AML-193 (cell line): ENCODE measurements around the gene CHPF2.

ENCODE experiments used
- DNase-seq, 2 experiments: peaks; one replicate each; lab custom pipeline; 2025; lab: John Stamatoyannopoulos, UW

CHPF2 gene

GRCh38 chr7:151235091-151235787 lies 3.0 kb downstream of the CHPF2 start:
- DNase-seq, result no peak

GRCh38 chr7:151236406-151236805 lies 4.1 kb downstream of the CHPF2 start:
- no peak for DNase-seq

- no peak for DNase-seq
Observed at GRCh38 chr7:151237244-151238189, 5.2 kb downstream of the CHPF2 start.

- DNase-seq, result no peak
Observed at GRCh38 chr7:151238190-151238810, 6.0 kb downstream of the CHPF2 start.

DNA sequence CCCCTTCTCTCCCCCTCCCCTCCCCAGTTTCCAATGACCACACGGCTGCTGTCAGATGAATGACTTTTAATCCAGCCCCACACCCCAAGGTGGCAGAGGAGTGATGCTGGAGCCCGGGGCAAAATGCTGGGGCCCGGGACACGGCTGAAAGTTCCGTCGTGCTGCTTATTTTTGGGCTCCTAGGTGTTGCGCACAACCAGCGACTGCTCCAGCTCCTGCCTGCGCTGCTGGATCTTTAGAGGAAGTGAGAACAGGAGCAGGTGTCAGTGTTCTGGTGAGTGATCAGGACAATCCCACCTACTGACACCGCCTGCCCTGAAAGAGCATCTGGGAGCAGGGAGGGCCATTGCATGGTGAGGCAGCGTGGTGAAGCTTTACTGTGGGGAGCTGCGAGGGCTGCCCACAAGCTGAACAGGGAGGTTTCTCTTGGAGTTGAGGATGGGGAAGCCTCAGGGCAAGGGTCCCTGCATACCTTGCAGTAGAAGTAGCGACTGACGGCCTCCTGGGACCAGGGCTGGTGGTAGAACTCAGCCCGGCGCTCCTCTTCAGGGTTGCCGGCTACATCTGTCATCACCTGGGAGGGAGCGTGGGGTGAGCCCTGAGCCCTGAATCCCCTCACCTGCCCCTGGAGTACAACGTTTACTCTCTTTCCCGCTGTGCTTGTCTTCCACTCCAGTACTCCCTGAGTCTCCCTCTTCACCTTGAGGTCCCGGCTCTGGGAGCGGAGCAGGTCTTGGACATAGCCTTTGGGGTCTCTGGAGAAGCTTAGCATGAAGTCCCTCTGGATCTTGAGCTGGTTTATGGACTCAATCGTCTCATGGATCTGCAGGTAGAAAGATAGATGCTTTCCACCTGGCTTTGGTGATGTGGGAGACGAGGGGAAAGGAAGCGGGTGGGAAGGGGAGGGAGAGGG lies 6.9 kb downstream of the CHPF2 start:
- DNase-seq, result no peak

DNA sequence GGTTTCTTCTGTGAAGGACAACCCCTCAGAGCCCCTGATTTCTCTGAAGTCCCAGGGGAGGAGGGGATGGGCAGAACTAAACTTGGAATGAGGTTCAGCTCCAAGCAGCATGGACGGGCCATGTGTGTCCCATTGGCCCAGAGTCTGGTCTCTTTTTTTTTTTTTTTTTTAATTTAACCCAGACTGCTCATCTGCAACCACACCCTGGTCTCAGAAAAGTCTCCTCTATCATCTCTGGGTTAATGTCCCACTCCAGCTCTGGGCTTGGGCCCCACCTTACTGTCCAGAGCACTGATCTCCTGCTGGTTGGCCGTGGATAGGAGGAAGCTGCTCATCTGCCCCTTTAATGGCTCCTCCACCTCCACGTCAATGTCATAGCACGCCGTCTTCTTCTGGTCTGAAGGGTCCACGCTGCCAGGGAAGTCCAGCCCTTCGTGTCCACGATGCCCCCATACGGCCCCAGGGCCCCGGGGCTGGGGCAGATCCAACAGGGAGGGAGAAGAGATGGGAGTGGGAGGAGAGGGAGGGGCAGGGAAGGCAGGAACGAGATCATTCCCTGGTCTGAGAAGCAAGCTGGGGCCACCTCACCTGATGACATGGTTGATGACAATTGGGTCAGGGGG lies 7.7 kb downstream of the CHPF2 start:
- DNase-seq, result no peak

- no peak for DNase-seq
Observed at GRCh38 chr7:151240536-151240935, 8.3 kb downstream of the CHPF2 start.

DNA sequence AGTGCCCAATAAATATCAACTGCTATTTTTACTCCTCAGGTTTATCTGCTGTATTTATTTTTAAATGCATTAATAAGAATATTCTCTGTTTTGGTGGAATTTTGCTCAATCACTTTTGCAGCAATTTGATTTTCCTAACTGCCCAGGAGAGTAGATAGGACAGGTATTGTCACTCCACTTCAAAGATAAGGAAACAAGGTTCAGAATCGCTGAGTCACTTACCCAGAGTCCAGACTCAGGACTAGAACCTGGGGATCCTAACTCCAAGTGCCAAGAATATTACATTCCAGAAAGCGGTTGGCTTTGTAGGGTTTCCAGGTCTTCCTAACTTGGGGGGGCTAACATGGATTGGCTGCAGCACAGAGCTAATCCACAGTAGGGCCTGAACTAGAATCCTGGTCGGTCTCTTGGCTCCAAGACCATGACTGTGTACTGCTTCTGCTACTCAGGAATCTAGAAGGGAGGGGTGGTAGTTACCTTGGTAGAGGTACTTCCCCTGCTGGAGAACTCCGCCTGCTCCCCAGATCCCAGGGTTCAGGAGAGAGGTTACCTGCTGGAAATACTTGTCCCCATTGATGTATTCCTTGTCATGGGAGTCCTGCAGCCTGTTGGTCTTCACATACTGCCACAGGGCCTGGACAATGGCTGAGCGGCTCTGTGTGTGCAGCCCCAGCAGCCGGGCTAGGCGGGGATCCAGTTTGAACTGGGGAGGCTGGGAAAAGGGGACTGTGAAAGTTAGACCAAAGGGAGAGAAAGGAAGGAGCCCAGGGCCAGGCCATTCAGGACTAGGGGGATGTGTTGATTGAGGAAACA lies 8.9 kb downstream of the CHPF2 start:
- DNase-seq, result no peak

DNA sequence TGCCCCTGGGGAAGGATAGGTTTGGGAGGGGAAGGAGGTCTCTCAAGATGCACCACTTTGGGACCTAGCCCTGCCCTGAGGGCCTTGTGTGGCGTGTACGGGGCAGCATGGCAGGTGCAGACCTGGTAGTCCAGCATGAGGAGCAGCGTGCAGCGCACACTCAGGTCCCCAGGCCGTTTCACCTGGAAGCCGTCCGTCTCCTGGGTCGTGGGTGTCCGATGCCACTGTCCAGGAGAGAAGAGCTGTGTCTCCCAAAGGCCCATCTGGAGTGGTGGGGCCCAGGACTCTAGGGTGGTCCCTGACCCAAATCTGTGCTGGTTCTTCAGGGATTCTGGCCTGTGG lies 9.4 kb downstream of the CHPF2 start:
- no peak for DNase-seq

- DNase-seq, result no peak
Observed at GRCh38 chr7:151242159-151243044, 10.1 kb downstream of the CHPF2 start.

DNA sequence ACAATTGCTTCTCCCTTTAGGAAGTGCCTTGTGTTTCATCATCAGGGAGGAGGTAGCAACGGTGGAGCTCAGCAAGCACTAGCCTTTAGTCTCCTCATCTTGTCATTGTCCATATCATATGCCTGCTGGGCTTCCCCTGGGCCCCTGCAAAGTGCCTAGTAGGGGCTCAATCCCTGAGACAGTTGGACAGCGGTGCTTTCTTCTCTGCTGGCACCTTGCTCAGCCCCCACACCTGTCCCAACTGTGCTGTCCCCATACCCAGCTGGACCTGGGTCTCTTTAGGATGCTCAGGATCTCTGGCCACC lies 10.7 kb downstream of the CHPF2 start:
- no peak for DNase-seq

DNA sequence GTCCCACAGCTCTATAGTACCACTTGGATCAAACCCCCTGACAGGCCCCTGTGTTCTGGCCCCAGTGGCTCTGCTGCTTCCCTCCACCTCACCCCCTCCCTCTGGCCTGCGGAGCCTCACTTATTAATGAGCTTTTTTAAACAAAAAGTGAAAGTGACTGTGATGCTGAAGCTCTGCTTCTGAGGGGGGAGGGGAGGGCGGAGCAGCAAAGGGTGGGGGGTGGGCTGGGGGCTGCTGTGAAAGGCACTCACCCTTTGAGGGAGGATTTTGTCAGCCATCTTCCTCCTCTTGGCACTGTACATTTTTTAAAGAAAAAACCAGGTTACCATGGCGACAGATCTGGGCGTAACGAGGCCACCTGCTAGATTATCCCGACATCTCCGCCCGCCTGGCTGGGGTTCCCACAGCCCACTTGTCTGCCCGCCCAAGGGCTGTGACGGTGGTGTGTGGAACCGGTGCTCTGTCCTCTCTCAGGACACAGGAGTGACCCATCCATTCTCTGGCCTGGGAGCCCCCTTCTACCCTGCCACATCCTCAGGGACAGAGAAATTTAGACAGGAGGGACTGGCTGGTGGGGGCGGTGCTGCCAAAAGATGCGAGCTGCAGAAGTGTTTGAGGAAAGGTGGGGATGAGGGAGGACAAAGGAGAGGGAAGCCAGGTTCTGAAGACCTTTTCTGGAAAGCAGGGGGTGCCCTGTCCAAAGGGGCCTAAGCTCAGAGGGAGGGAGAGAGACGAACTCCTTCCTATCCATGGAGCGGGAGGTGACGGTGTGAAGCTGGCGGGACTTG lies 11.3 kb downstream of the CHPF2 start:
- DNase-seq, result no peak

DNA sequence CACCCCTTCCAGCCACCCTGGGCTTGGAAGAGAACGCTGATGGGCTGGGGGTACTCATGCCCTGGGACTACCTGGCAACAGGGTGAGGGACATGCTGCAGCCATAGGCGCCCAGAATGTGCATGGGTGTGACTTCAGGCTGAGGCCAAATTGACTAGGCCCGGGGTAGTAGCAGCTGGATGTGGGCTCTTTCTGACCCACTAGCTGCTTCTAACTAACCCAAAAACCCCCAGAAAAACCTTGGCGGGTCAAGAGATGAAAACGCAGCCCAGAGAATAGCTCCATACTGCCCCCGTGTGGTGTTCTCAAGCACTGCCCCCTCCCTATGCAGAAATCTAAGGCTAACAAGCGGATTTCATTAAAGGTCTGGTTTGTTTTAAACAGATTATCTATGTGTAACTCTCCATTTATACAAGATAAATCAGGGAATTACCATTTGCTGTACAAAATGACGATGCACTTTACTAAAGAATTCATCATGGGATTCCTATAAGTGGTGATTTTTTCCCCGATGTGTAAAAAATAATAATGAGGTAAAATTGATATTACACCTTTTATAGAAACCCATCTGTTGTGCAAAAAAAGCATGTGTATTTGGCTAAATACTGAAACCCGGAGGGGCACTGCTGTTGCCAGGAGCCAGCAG lies 12.0 kb downstream of the CHPF2 start:
- peak; percentile 46 to 52 for DNase-seq

DNA sequence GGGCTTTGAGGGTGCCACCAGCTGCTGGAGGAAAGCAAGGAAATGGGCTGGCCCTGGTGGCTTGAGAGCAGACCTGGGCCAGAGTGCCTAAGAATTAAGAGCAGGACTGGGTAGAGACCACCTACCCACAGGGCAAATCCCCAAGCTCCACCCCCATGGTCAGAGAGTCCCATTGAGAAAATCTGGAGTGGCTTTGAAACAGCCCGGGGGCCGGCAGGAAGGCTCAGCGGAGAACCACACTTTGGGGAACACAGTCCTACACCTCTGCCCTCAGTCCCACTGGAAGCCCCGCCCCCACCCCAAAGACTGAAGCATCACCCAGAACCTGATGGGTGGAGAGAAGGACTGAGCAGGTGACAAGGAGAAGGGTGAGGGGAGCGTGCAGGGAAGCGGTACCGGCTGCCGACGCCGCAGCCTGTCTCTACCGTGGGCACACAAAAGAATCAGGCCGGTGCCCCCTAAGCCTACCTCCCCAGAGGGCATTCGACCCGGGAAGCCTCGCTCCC lies 12.6 kb downstream of the CHPF2 start:
- no peak for DNase-seq

DNA sequence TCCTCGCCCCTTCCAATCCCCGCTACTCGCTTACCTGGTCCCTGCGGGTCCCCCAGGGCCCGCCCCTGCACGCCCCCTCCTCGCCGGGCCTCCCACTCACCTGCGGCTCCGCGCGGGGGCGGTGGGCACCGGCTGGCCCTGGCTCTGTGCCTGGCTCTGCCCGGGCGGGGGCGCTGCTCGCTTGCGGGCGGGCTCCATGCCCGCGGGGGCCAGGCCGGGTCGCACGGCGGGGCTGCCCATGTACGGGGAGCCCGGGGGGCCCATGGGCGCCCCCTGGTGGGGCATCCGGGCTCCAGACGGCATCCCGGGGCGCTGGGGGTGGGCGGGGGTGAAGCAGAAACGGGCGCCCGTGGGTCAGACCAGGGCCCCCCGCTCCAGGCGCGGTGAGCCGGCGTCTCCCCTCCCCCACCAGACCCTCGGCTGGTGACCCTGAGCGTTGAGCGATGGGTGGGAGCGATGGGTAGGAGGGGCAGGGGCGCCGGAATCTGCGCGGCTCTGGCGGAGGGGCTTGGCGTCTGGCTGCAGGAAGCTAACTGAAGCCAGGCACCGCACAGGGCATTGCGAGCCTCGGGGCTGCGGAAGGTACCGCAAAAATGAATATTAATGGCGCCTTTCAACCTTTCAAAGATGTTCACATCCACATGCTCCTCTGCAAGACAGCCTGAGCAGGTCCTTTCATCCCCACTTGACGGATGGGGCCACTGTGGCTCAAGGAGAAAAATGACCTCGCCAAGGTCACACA lies 13.2 kb downstream of the CHPF2 start:
- peak in 1 of 2 experiments; percentile 20 for DNase-seq

GRCh38 chr7:151246102-151246850 lies 14.0 kb downstream of the CHPF2 start:
- DNase-seq, result no peak
